Right forelimb (tissue), 1 donor: ENCODE measurements around the gene HBE1.
"Not testable (repeated sequence)": the region's sequence is repeated elsewhere in the genome, so short reads cannot be mapped to it uniquely, and the experiment has no call there.

Source experiments
- DNase-seq: peaks from one replicate; pipeline ENCODE4 v3.0.0-alpha.2; 2018

The HBE1 gene

GRCh38 chr11:5269715-5270147 is at the start of gene HBE1:
Gene HBE1, minus strand, starts transcription at chr11:5269945. Its CDS starts 55 bp downstream, at chr11:5269890.
- DNase-seq, result no peak

- no peak for DNase-seq
Observed at GRCh38 chr11:5317292-5317691, 47.5 kb upstream of the HBE1 start.

GRCh38 chr11:5313326-5314023 is 43.7 kb upstream of the HBE1 start:
- not testable (repeated sequence) for DNase-seq

GRCh38 chr11:5310423-5310822 is 40.7 kb upstream of the HBE1 start:
- no peak for DNase-seq

GRCh38 chr11:5307256-5308019 is 37.7 kb upstream of the HBE1 start:
- DNase-seq, result no peak

- DNase-seq, result no peak
Observed at GRCh38 chr11:5304046-5304445, 34.3 kb upstream of the HBE1 start.

GRCh38 chr11:5303626-5304025 is 33.9 kb upstream of the HBE1 start:
- no peak for DNase-seq

- DNase-seq, result no peak
Observed at GRCh38 chr11:5301846-5302245, 32.1 kb upstream of the HBE1 start, which contains the start of gene OR51B4. Gene OR51B4, minus strand, starts transcription at chr11:5301946. Its CDS starts 0 bp downstream, at chr11:5301946.

GRCh38 chr11:5300251-5300650 is 30.5 kb upstream of the HBE1 start:
- DNase-seq, result no peak

- no peak for DNase-seq
Observed at GRCh38 chr11:5298451-5298850, 28.7 kb upstream of the HBE1 start.

- DNase-seq, result no peak
Observed at GRCh38 chr11:5297721-5298323, 28.1 kb upstream of the HBE1 start.

GRCh38 chr11:5294342-5294995 is 24.7 kb upstream of the HBE1 start:
- not testable (repeated sequence) for DNase-seq

GRCh38 chr11:5293028-5293427 is 23.3 kb upstream of the HBE1 start:
- DNase-seq, result no peak

- DNase-seq, result no peak
Observed at GRCh38 chr11:5291207-5291838, 21.6 kb upstream of the HBE1 start.

GRCh38 chr11:5290106-5290505 is 20.4 kb upstream of the HBE1 start:
- DNase-seq, result no peak

GRCh38 chr11:5289696-5290095 is 20.0 kb upstream of the HBE1 start:
- DNase-seq, result no peak

GRCh38 chr11:5288906-5289550 is 19.3 kb upstream of the HBE1 start:
- no peak for DNase-seq

- no peak for DNase-seq
Observed at GRCh38 chr11:5288108-5288905, 18.6 kb upstream of the HBE1 start.

- no peak for DNase-seq
Observed at GRCh38 chr11:5286901-5287300, 17.2 kb upstream of the HBE1 start.

GRCh38 chr11:5286351-5286750 is 16.6 kb upstream of the HBE1 start:
- DNase-seq, result no peak

- DNase-seq, result no peak
Observed at GRCh38 chr11:5285703-5286340, 16.1 kb upstream of the HBE1 start.
